NCI-H1436 treated with DMSO at 0.1 percent for 48 hours (cell line): ENCODE measurements around the gene ASCC1.

Experiments used
- DNase-seq: peaks from one replicate; lab custom pipeline; 2025; lab: John Stamatoyannopoulos, UW

The ASCC1 gene

DNA sequence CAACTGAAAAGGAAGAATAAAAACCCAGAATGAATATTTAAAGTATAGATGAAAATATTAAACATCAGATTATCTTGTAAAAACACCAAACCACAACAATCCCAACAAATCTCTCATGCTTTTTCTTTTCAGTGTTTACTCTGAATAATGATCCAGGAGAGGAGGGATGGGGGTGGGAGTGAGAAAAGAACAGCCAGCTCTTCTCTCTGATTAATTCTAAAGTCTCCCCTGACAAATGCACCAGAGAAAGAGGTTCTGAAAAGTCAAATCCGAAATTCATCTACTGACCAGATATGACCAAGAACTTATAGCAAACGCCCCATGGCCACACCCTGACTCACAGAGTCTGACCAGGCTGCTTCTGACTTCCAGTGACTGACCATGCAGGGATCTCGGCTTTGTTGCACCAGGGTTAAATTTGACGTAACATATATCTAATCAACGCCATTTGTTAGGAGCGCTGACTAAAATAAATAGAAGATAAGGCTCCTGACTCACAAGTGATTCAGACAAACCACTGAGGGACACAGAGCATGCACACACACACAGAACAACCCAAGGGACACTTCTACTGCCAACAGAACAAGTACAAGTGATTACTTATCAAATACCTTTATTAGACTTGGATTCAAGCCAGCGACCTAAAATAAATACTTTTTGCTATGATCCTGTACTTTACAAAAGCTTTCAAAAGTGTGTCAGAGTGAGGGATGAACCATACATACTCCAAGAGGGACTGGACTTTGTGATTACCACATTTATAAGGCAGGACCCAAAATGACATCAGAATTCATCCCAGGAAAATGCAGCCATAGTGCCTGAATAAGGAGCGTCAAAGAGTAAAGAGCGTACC is 118.4 kb downstream of the ASCC1 start:
- no peak for DNase-seq

DNA sequence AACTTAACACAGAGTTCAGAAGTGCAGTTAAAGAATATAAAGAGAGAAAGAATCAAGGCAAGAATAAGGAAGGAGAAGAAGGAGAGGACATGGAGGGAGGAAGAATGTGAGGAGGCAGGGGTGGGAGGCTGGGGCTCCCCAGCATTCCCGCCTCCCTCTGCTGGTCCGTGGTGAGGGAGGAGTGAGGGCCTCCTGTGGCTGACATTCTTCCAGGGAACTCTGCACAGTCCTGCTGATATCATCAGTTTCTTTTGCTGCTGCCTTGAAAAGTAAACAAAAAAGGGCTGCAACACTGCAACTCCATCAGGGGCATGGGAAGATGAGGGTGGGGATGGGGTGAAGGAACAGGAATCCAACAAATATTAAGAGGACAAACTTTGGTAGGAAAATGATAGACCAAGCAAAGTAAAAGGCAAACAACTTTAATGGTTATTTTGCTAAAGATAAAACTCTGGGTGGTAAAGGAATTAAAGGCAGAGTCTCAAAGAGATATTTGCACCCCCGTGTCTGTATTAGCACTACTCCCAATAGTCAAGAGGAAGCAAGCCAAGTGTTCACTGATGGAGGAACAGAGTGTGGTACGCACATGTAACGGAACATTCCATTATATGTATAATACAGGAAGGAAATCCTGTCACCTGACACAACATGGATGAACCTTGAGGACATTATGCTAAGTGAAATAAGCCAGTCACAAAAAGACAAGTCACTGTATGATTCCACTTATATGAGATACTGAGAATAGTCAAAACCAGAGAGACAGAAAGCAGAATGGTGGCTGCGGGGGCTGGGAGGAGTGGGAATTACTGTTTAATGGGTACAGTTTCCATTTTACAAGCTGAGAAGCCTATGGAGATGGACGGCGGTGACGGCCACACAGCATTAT is 119.7 kb downstream of the ASCC1 start:
- no peak for DNase-seq

- no peak for DNase-seq
Observed at GRCh38 chr10:72095195-72095594, 120.9 kb downstream of the ASCC1 start.

- no peak for DNase-seq
Observed at GRCh38 chr10:72094574-72094973, 121.5 kb downstream of the ASCC1 start.

GRCh38 chr10:72093450-72093849 is 122.6 kb downstream of the ASCC1 start:
- DNase-seq: no peak

- no peak for DNase-seq
Observed at GRCh38 chr10:72092987-72093386, 123.1 kb downstream of the ASCC1 start.

- no peak for DNase-seq
Observed at GRCh38 chr10:72092171-72092924, 123.7 kb downstream of the ASCC1 start.

DNA sequence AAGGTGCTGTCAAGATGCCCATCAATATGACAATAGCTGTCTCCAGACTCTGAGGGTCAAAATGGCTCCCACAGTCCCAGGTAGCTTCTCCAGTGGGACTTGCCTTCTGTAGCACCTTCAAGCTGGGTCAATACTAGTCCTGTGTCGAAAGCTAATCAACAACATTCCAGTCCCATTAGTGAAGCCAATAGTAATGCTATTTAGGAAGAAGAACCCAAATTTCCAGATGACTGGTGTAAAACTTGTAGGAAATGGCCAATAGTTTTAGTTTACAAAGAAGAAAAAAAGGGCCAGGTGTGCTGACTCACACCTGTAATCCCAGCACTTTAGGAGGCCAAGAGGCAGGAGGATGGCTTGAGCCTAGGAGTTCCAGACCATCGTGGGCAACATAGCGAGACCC is 125.8 kb downstream of the ASCC1 start:
- no peak for DNase-seq

GRCh38 chr10:72089618-72090017 is 126.5 kb downstream of the ASCC1 start:
- DNase-seq: no peak

- DNase-seq: no peak
Observed at GRCh38 chr10:72088889-72089575, 127.0 kb downstream of the ASCC1 start.

- DNase-seq: no peak
Observed at GRCh38 chr10:72087969-72088888, 127.8 kb downstream of the ASCC1 start, which contains the start of gene SPOCK2. TSS of gene SPOCK2 (minus strand) at chr10:72088551. CDS start at chr10:72088328, 223 bp downstream.

DNA sequence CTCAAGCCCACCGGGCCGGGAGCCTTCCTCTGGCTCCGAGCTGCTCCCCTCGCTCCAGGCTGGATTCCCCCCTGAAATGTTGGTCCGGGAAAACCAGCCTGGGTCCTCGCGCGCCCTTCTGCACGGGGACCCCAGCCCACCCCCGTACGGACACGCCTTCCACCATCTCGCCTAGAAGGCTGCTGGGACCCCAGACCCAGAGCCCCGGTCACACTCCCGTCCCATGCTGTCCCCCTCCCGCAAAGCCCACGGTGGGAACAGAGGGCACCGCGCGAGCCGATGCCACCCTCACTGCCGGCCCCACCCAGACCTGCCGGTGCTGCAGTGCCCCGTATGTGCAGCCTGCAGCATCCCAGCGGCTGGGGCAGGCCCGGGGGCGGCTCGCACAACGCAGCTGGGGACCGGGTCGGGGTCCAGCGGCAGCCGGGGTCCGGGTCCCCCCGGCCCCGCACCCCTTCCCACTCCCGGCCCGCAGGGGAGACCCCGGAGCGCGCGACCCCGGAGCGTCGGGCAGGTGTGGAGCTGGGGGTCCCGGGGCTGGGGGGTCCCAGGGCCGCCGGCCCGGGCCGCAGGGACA is 128.6 kb downstream of the ASCC1 start:
- DNase-seq: no peak

DNA sequence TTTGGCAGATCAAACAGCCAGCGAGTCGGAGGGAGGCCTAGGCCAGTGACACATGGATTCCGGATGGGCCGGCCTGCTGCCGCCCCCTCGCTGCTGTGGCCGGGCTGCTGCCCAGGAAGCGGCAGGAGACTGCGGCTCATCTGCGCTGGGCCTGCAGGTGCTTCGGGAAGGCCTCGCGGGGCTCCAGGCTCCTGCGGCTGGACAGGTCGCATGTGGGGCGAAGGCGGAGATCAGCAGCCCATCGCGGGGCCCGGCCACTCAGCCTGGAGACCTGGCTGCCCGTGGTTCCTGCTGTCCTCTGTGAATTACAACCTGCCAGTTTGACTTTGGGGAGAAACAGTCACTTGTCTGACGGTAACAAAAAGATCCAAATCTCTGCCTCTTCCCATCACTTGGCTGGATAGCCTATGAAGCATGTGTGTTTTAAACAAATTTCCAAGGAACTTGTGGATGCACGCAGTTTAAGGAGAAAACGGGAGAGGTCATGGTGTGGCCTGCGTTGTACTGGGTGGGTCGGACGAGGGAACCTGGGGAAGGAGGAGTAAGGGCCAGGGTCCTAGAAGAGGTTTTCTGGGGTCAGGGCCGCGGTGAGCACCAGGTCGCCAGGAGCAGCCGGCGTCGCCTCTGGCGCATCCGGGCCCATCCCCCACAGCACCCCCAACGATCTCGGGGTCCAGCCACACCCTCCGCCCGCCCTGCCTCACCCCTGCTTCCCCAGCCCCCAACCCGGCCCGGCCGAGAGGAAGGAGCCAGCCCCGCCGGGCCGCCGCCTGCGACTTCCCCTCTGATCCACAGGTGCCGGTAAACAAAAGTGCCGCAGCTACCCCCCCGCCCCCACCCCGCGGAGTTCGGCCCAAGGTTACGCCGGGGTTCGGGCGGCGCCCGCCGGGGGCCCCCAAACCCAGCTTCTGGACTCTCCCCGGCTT is 129.3 kb downstream of the ASCC1 start:
- DNase-seq: no peak

GRCh38 chr10:72085864-72086465 is 130.1 kb downstream of the ASCC1 start:
- DNase-seq: no peak

DNA sequence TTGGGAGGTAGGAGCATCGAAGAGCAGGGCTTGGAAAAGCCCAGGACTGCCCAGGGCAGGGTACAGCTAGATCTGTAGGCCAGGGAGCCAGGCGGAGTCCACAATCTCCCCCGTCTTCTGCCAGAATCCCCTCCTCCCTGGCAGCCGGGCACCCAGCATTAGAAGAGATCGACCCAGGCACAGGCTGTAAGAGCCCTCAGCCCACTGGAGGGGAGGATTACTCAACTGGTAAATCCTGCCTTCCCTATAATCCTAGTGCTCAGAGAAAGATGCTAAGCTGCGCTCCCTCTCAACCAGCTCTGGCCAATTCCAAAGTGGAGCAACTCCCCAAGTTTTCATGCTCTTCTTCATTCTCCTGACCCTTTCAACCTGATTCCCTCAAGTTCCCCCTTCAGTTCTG is 130.9 kb downstream of the ASCC1 start:
- DNase-seq: no peak

DNA sequence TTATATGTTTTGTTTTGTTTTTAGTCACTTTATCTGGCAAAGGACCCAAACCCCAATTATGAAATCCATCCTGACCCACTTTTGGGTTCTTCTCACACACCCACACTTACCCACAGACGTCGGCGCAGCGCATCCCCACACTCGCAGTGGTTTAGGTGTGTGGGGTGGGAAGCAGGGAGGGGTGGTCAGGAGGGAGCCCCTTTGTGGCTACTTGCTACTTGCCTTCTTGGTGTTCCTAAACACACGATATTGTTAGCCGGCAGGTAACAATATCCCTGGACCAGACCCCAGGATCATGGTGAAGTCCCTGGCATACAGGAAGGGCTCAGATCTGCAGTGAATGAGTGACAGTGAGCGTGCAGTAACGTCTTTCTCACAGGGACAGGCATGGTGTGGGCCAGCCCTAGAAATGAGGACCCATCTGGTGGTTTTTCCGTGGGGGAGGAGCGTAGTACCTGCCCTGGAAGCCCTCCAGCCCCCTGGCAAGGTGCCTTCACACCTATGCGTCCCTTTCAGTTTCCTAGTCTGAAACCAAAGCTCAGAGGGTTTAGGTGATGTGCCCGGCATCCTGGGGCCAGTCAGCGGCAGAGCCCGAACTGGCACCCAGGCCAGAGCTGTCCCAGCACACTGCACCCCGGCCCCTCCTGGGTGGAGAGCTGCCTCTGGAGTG is 132.2 kb downstream of the ASCC1 start:
- DNase-seq: no peak

DNA sequence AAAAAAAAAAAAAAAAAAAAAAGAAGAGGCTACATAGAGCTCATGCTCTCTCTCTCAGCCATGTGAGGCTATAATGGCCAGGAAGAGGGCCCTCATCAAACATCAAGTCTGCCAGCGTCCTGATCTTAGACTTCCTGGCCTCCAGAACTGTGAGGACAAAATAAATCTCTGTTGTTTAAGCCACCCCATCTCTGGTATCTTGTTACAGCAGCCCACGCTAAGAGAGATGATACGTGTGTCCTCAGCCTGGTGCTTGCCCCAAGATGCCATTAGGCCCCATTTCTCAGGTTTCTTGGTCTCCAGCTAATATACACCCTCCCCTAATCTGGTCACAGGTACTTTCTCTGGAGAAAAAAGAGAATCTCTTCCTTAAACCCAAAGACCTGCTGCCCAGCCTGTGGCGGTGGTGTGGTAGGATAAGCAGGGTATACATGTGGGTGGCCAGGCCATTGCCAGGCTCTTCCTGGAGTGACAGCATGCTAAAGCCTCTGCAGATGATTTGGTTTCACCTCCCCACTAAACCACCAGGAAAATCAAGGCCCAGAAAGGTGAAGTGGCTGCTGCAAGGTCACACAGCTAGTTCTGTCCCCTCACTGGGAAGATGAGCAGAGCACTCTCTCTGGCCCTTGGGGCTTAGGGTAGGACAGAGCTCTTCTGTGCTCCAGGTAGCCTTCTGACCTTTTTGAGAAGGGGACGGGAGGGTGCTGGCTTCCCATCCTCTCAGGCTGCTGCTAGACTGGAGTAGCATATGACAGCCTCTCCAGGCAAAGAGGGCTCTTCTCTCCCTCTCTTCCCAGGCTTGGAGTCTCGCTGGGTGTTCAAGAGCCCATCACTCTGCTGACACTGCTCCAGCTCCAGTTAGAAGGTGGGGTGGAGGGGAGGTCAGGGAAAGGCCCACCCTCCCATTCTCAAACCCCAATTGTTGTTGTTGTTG is 133.0 kb downstream of the ASCC1 start:
- DNase-seq: no peak
